ENCODE measurements around the gene KCNH5. TPM values are rescaled to one million over a fixed set of nuclear protein-coding genes. Genes with fewer than 3 reads are reported as not detected.

Gene KCNH5
- polyA plus RNA-seq (2014; cell fraction: cytosol; rRNA removed), result not detected in 2 replicates
- not detected in 2 replicates for polyA plus RNA-seq (2014; cell fraction: nucleus; rRNA removed)

- DNase-seq (ENCODE audit: low spot score), result peak; percentile 71
Measured at GRCh38 chr14:63045234-63045611, at the start of gene KCNH5. Gene KCNH5 (minus strand): TSS chr14:63045458. CDS start chr14:63045186, 272 bp downstream.

GRCh38 chr14:63091394-63091996, 46.2 kb upstream of the KCNH5 start:
- no peak for DNase-seq (ENCODE audit: low spot score)

- DNase-seq (ENCODE audit: low spot score), result no peak
Measured at GRCh38 chr14:63088865-63089264, 43.6 kb upstream of the KCNH5 start.

GRCh38 chr14:63078569-63078968, 33.3 kb upstream of the KCNH5 start:
- DNase-seq (ENCODE audit: low spot score), result no peak

- DNase-seq (ENCODE audit: low spot score), result no peak
Measured at GRCh38 chr14:63076488-63076887, 31.2 kb upstream of the KCNH5 start.

GRCh38 chr14:63055631-63056030, 10.4 kb upstream of the KCNH5 start:
- no peak for DNase-seq (ENCODE audit: low spot score)

- DNase-seq (ENCODE audit: low spot score), result no peak
Measured at GRCh38 chr14:63051992-63052391, 6.7 kb upstream of the KCNH5 start.

GRCh38 chr14:63051301-63051700, 6.0 kb upstream of the KCNH5 start:
- no peak for DNase-seq (ENCODE audit: low spot score)

- no peak for DNase-seq (ENCODE audit: low spot score)
Measured at GRCh38 chr14:63050694-63051093, 5.4 kb upstream of the KCNH5 start.

- DNase-seq (ENCODE audit: low spot score), result no peak
Measured at GRCh38 chr14:63046339-63047268, 1.3 kb upstream of the KCNH5 start.

GRCh38 chr14:63045612-63046320, 508 bp upstream of the KCNH5 start:
- peak; percentile 70 for DNase-seq (ENCODE audit: low spot score)

- DNase-seq (ENCODE audit: low spot score), result no peak
Measured at GRCh38 chr14:63039866-63040265, 5.4 kb downstream of the KCNH5 start.

GRCh38 chr14:63032641-63033040, 12.6 kb downstream of the KCNH5 start:
- no peak for DNase-seq (ENCODE audit: low spot score)

GRCh38 chr14:63032076-63032475, 13.2 kb downstream of the KCNH5 start:
- DNase-seq (ENCODE audit: low spot score), result no peak

- no peak for DNase-seq (ENCODE audit: low spot score)
Measured at GRCh38 chr14:63030113-63030512, 15.1 kb downstream of the KCNH5 start.

- DNase-seq (ENCODE audit: low spot score), result no peak
Measured at GRCh38 chr14:63027719-63028118, 17.5 kb downstream of the KCNH5 start.

GRCh38 chr14:63026491-63026890, 18.8 kb downstream of the KCNH5 start:
- no peak for DNase-seq (ENCODE audit: low spot score)

GRCh38 chr14:63014621-63015020, 30.6 kb downstream of the KCNH5 start:
- no peak for DNase-seq (ENCODE audit: low spot score)

- DNase-seq (ENCODE audit: low spot score), result no peak
Measured at GRCh38 chr14:63012171-63012570, 33.1 kb downstream of the KCNH5 start.

- DNase-seq (ENCODE audit: low spot score), result no peak
Measured at GRCh38 chr14:63011623-63012022, 33.6 kb downstream of the KCNH5 start.

- no peak for DNase-seq (ENCODE audit: low spot score)
Measured at GRCh38 chr14:63009495-63009894, 35.8 kb downstream of the KCNH5 start.

- no peak for DNase-seq (ENCODE audit: low spot score)
Measured at GRCh38 chr14:63006531-63006930, 38.7 kb downstream of the KCNH5 start.

All from SK-N-DZ (cell line).